ENCODE measurements around the gene SPATS2L.
A peak's percentile ranks its signal among the peaks of the same experiment; 100 is the strongest.

Gene SPATS2L

GRCh38 chr2:200525066-200525465 is 218.6 kb downstream of the SPATS2L start:
- no peak for DNase-seq

- DNase-seq: no peak
These were observed 219.0 kb downstream of the SPATS2L start for GRCh38 chr2:200525551-200525881.

GRCh38 chr2:200525882-200526651 is 219.6 kb downstream of the SPATS2L start, which contains the start of gene SGO2:
SGO2 (plus strand) TSS chr2:200526207; CDS start chr2:200532976, 6,769 bp downstream.
- DNase-seq: peak; percentile 94

GRCh38 chr2:200528228-200528627 is 221.7 kb downstream of the SPATS2L start:
- DNase-seq: no peak

Measured in NCI-H774 (cell line).